Measurements from ENCODE around the gene DPEP2.
"Not testable (repeated sequence)": the region's sequence is repeated elsewhere in the genome, so short reads cannot be mapped to it uniquely, and the experiment has no call there.

DPEP2 gene

GRCh38 chr16:68031951-68032350 is 32.7 kb upstream of the DPEP2 start:
- Histone ChIP-seq H3K27ac (ENCODE audit: low read length, poor library complexity, severe bottlenecking) (no peak overlapping the region), H4K91ac (ENCODE audit: low read length) (no peak overlapping the region), H3K4ac (ENCODE audit: low read depth in 1 of 2, low read length in 2 of 2) (no peak overlapping the region), H3K36me3 (ENCODE audit: control insufficient read depth in 1 of 2, insufficient read depth in 2 of 2, low read depth in 1 of 2, low read length in 2 of 2) (peaks cover 3 to 15% of the 10 kb centered on the region in 2 experiments), H3K14ac (ENCODE audit: low read length in 2 of 2) (no peak overlapping the region), H2BK15ac (ENCODE audit: low read depth, poor library complexity, severe bottlenecking) (no peak overlapping the region), H2BK5ac (ENCODE audit: low read depth, low read length, poor library complexity, severe bottlenecking) (no peak overlapping the region), H3K4me2 (ENCODE audit: low read length, poor library complexity, severe bottlenecking) (no peak overlapping the region), H3K27me3 (ENCODE audit: control insufficient read depth in 1 of 2, insufficient read depth in 1 of 2, low read length in 2 of 2) (no peaks in the 10 kb centered on the region), H3K4me1 (ENCODE audit: control insufficient read depth, insufficient read depth, low read depth, low read length) (no peaks in the 10 kb centered on the region), H3K9ac (ENCODE audit: low read length) (no peak overlapping the region), H2AK5ac (ENCODE audit: low read length, severe bottlenecking) (no peak overlapping the region), H2BK120ac (ENCODE audit: low read depth, low read length) (no peak overlapping the region), H3K9me3 (ENCODE audit: control insufficient read depth, low read length) (no peaks in the 10 kb centered on the region), H2AFZ (ENCODE audit: low read depth, low read length) (no peak overlapping the region), H3K23ac (ENCODE audit: low read length in 2 of 2) (no peak overlapping the region), H3K4me3 (ENCODE audit: insufficient read depth in 1 of 2, low read depth in 1 of 2, low read length in 2 of 2) (no peak overlapping the region), H3K18ac (ENCODE audit: low read depth in 1 of 2, low read length in 2 of 2) (no peak overlapping the region), H4K8ac (ENCODE audit: low read length) (no peak overlapping the region), H2BK12ac (ENCODE audit: low read length in 2 of 2) (no peak overlapping the region), H3K79me1 (replicated peaks; ENCODE audit: low read length, poor library complexity, severe bottlenecking) (peaks cover 24% of the 10 kb centered on the region)
- 93% methylated on average over 2 of the region's 2 CpGs for WGBS
- DNase-seq = no peak

- not testable (repeated sequence) for H3K9ac ChIP-seq (ENCODE audit: low read length); H3K4ac ChIP-seq (ENCODE audit: low read depth in 1 of 2, low read length in 2 of 2); H3K14ac ChIP-seq (ENCODE audit: low read length in 2 of 2); H3K4me2 ChIP-seq (ENCODE audit: low read length, poor library complexity, severe bottlenecking); H3K4me1 ChIP-seq (ENCODE audit: control insufficient read depth, insufficient read depth, low read depth, low read length); H4K8ac ChIP-seq (ENCODE audit: low read length); H3K27ac ChIP-seq (ENCODE audit: low read length, poor library complexity, severe bottlenecking); H4K91ac ChIP-seq (ENCODE audit: low read length); H3K18ac ChIP-seq (ENCODE audit: low read depth in 1 of 2, low read length in 2 of 2); H3K23ac ChIP-seq (ENCODE audit: low read length in 2 of 2); H2BK15ac ChIP-seq (ENCODE audit: low read depth, poor library complexity, severe bottlenecking); H2AFZ ChIP-seq (ENCODE audit: low read depth, low read length); H2AK5ac ChIP-seq (ENCODE audit: low read length, severe bottlenecking); H3K27me3 ChIP-seq (ENCODE audit: control insufficient read depth in 1 of 2, insufficient read depth in 1 of 2, low read length in 2 of 2); H2BK120ac ChIP-seq (ENCODE audit: low read depth, low read length); H2BK5ac ChIP-seq (ENCODE audit: low read depth, low read length, poor library complexity, severe bottlenecking); H2BK12ac ChIP-seq (ENCODE audit: low read length in 2 of 2); H3K4me3 ChIP-seq (ENCODE audit: insufficient read depth in 1 of 2, low read depth in 1 of 2, low read length in 2 of 2); H3K9me3 ChIP-seq (ENCODE audit: control insufficient read depth, low read length)
- WGBS = 31% methylated on average over 6 of the region's 6 CpGs
- peaks cover 6 to 26% of the 10 kb centered on the region in 2 experiments for H3K36me3 ChIP-seq (ENCODE audit: control insufficient read depth in 1 of 2, insufficient read depth in 2 of 2, low read depth in 1 of 2, low read length in 2 of 2)
- H3K79me1 ChIP-seq (replicated peaks; ENCODE audit: low read length, poor library complexity, severe bottlenecking) = peaks cover 28% of the 10 kb centered on the region
- DNase-seq = peak; percentile 64
Measured at GRCh38 chr16:68030108-68030507, 30.8 kb upstream of the DPEP2 start.

- peaks cover 6 to 26% of the 10 kb centered on the region in 2 experiments for H3K36me3 ChIP-seq (ENCODE audit: control insufficient read depth in 1 of 2, insufficient read depth in 2 of 2, low read depth in 1 of 2, low read length in 2 of 2)
- no peak overlapping the region for H3K4me3 ChIP-seq (ENCODE audit: insufficient read depth in 1 of 2, low read depth in 1 of 2, low read length in 2 of 2)
- H3K4ac ChIP-seq (ENCODE audit: low read depth in 1 of 2, low read length in 2 of 2) = no peak overlapping the region
- no peak overlapping the region for H2BK5ac ChIP-seq (ENCODE audit: low read depth, low read length, poor library complexity, severe bottlenecking)
- H4K8ac ChIP-seq (ENCODE audit: low read length) = no peak overlapping the region
- H3K79me1 ChIP-seq (replicated peaks; ENCODE audit: low read length, poor library complexity, severe bottlenecking) = peaks cover 28% of the 10 kb centered on the region
- peaks cover under 1% of the 10 kb centered on the region for H3K4me1 ChIP-seq (ENCODE audit: control insufficient read depth, insufficient read depth, low read depth, low read length)
- no peak overlapping the region for H2AFZ ChIP-seq (ENCODE audit: low read depth, low read length)
- no peak for DNase-seq
- H3K27ac ChIP-seq (ENCODE audit: low read length, poor library complexity, severe bottlenecking) = no peak overlapping the region
- no peak overlapping the region for H3K4me2 ChIP-seq (ENCODE audit: low read length, poor library complexity, severe bottlenecking)
- H3K14ac ChIP-seq (ENCODE audit: low read length in 2 of 2) = no peak overlapping the region
- H3K27me3 ChIP-seq (ENCODE audit: control insufficient read depth in 1 of 2, insufficient read depth in 1 of 2, low read length in 2 of 2) = no peaks in the 10 kb centered on the region
- H3K18ac ChIP-seq (ENCODE audit: low read depth in 1 of 2, low read length in 2 of 2) = no peak overlapping the region
- no peak overlapping the region for H2BK12ac ChIP-seq (ENCODE audit: low read length in 2 of 2)
- H3K9ac ChIP-seq (ENCODE audit: low read length) = no peak overlapping the region
- 100% methylated on average over 2 of the region's 3 CpGs for WGBS
- no peak overlapping the region for H2AK5ac ChIP-seq (ENCODE audit: low read length, severe bottlenecking)
- H2BK15ac ChIP-seq (ENCODE audit: low read depth, poor library complexity, severe bottlenecking) = no peak overlapping the region
- H2BK120ac ChIP-seq (ENCODE audit: low read depth, low read length) = no peak overlapping the region
- no peaks in the 10 kb centered on the region for H3K9me3 ChIP-seq (ENCODE audit: control insufficient read depth, low read length)
- no peak overlapping the region for H3K23ac ChIP-seq (ENCODE audit: low read length in 2 of 2)
- H4K91ac ChIP-seq (ENCODE audit: low read length) = no peak overlapping the region
Measured at GRCh38 chr16:68028996-68029395, 29.7 kb upstream of the DPEP2 start.

GRCh38 chr16:68022728-68023537 is 23.6 kb upstream of the DPEP2 start, which contains the start of the genes DDX28 and DUS2:
Gene DDX28 (minus strand): TSS chr16:68023232. CDS start chr16:68023202, 30 bp downstream.
Gene DUS2 (plus strand): TSS chr16:68023284. CDS start chr16:68038024, 14,740 bp downstream.
- Histone ChIP-seq H2BK12ac (ENCODE audit: low read length in 2 of 2) (no peak within 1 kb of the TSS), H3K4me1 (ENCODE audit: control insufficient read depth, insufficient read depth, low read depth, low read length) (peaks cover 11% of the 10 kb centered on the region), H3K9ac (ENCODE audit: low read length) (peak within 1 kb of the TSS; percentile 98), H3K23ac (ENCODE audit: low read length in 2 of 2) (no peak within 1 kb of the TSS), H3K14ac (ENCODE audit: low read length in 2 of 2) (peak within 1 kb of the TSS in 1 of 2 experiments; percentile 93), H2BK120ac (ENCODE audit: low read depth, low read length) (peak within 1 kb of the TSS; percentile 71), H3K9me3 (ENCODE audit: control insufficient read depth, low read length) (no peaks in the 10 kb centered on the region), H3K36me3 (ENCODE audit: control insufficient read depth in 1 of 2, insufficient read depth in 2 of 2, low read depth in 1 of 2, low read length in 2 of 2) (peaks cover 3 to 29% of the 10 kb centered on the region in 2 experiments), H4K91ac (ENCODE audit: low read length) (peak within 1 kb of the TSS; percentile 96), H2BK15ac (ENCODE audit: low read depth, poor library complexity, severe bottlenecking) (peak within 1 kb of the TSS; percentile 82), H2AFZ (ENCODE audit: low read depth, low read length) (peak within 1 kb of the TSS; percentile 94), H3K79me1 (replicated peaks; ENCODE audit: low read length, poor library complexity, severe bottlenecking) (peaks cover 35% of the 10 kb centered on the region), H3K18ac (ENCODE audit: low read depth in 1 of 2, low read length in 2 of 2) (peak within 1 kb of the TSS; percentile 87 to 97), H3K27ac (ENCODE audit: low read length, poor library complexity, severe bottlenecking) (no peak within 1 kb of the TSS), H2BK5ac (ENCODE audit: low read depth, low read length, poor library complexity, severe bottlenecking) (no peak within 1 kb of the TSS), H3K4me3 (ENCODE audit: insufficient read depth in 1 of 2, low read depth in 1 of 2, low read length in 2 of 2) (peak within 1 kb of the TSS; percentile 88 to 98), H2AK5ac (ENCODE audit: low read length, severe bottlenecking) (no peak within 1 kb of the TSS), H3K4me2 (ENCODE audit: low read length, poor library complexity, severe bottlenecking) (peak within 1 kb of the TSS; percentile 90), H4K8ac (ENCODE audit: low read length) (peak within 1 kb of the TSS; percentile 98), H3K27me3 (ENCODE audit: control insufficient read depth in 1 of 2, insufficient read depth in 1 of 2, low read length in 2 of 2) (no peaks in the 10 kb centered on the region), H3K4ac (ENCODE audit: low read depth in 1 of 2, low read length in 2 of 2) (peak within 1 kb of the TSS; percentile 72 to 90)
- DNase-seq = peak; percentile 94
- whole genome bisulfite sequencing = under 1% methylated on average over 84 of the region's 84 CpGs
